Smooth muscle cell (in vitro differentiated cells): ENCODE results near the gene OR4D2. TPM values are rescaled to one million over a fixed set of nuclear protein-coding genes. Genes with fewer than 3 reads are reported as not detected.
A peak's percentile ranks its signal among the peaks of the same experiment; 100 is the strongest.

Experiments used
- DNase-seq: peaks from one replicate; lab custom pipeline; 2025; ENCODE audit not compliant: unreplicated experiment; lab: John Stamatoyannopoulos, UW
- H2AFZ ChIP-seq: fragments of 200-600 bp; sonication (generic); 2 replicates; pipeline ENCODE4 v1.6.0; 2016; ENCODE audit warnings: antibody characterized with exemption, low read depth, mild to moderate bottlenecking
- H3F3A ChIP-seq: fragments of 200-600 bp; sonication (generic); 2 replicates; pipeline ENCODE4 v1.6.0; 2017; ENCODE audit warnings: antibody characterized with exemption, low read depth
- H3K27ac ChIP-seq: fragments of 200-600 bp; sonication (generic); 2 replicates; pipeline ENCODE4 v1.5.1; 2016; ENCODE audit warnings: low read depth, mild to moderate bottlenecking
- H3K27me3 ChIP-seq: fragments of 200-600 bp; sonication (generic); 2 replicates; pipeline ENCODE4 v1.6.1; 2016; ENCODE audit warnings: low read depth, mild to moderate bottlenecking
- H3K36me3 ChIP-seq: fragments of 200-600 bp; sonication (generic); 2 replicates; pipeline ENCODE4 v1.5.1; 2016; ENCODE audit warnings: low read depth
- H3K4me1 ChIP-seq: fragments of 200-600 bp; sonication (generic); 2 replicates; pipeline ENCODE4 v1.5.1; 2016; ENCODE audit warnings: low read depth
- H3K4me2 ChIP-seq: fragments of 200-600 bp; sonication (generic); 2 replicates; pipeline ENCODE4 v1.6.0; 2016; ENCODE audit warnings: mild to moderate bottlenecking
- H3K4me3 ChIP-seq: fragments of 200-600 bp; sonication (generic); 2 replicates; pipeline ENCODE4 v1.5.1; 2016; ENCODE audit warnings: mild to moderate bottlenecking
- H3K79me2 ChIP-seq: fragments of 200-600 bp; sonication (generic); 2 replicates; pipeline ENCODE4 v1.6.0; 2016; ENCODE audit warnings: low read depth, mild to moderate bottlenecking
- H3K9ac ChIP-seq: fragments of 200-600 bp; sonication (generic); 2 replicates; pipeline ENCODE4 v1.6.0; 2016; ENCODE audit warnings: low read depth
- H3K9me3 ChIP-seq: fragments of 200-600 bp; sonication (generic); replicated peaks from 2 replicates; pipeline ENCODE4 v1.5.1; 2016; ENCODE audit warnings: low read depth
- H4K20me1 ChIP-seq: fragments of 200-600 bp; sonication (generic); 2 replicates; pipeline ENCODE4 v1.6.0; 2016; ENCODE audit warnings: low read depth
- CTCF ChIP-seq: fragments of 200-600 bp; sonication (generic); IDR thresholded peaks from 2 replicates; pipeline ENCODE4 v1.5.1; 2017; ENCODE audit warnings: borderline replicate concordance, mild to moderate bottlenecking, antibody characterized with exemption; ENCODE audit not compliant: insufficient read depth, poor library complexity, severe bottlenecking
- WGBS: methylation state at CpG from one replicate; pipeline ENCODE4 v1.1.7; 2016; ENCODE audit warnings: low lambda C conversion rate; 5-methylcytosine and 5-hydroxymethylcytosine counted together
- polyA plus RNA-seq: library from polyadenylated mRNA; unstranded; fragments of >200 nt; fragmentation: Nextera tagmentation; extraction: Ambion mirVana; gene quantifications from 2 replicates; pipeline ENCODE4 v1.2.1, GENCODE V29; 2016
- total RNA-seq: library from RNA; depleted of rRNA; stranded (reverse); fragments of >200 nt; gene quantifications from 2 replicates; pipeline ENCODE4 v1.2.3, GENCODE V29; 2014

Gene OR4D2
- total and polyA plus RNA-seq, 2 experiments from 2014 or later: not detected

GRCh38 chr17:58207451-58207850, 40.7 kb downstream of the OR4D2 start:
- H3F3A ChIP-seq: no peaks in the 10 kb centered on the region
- no peaks in the 10 kb centered on the region for H4K20me1 ChIP-seq
- H2AFZ ChIP-seq: no peak overlapping the region
- H3K79me2 ChIP-seq: no peaks in the 10 kb centered on the region
- WGBS: 100% methylated on average over 3 of the region's 3 CpGs
- no peak for TF ChIP-seq CTCF
- H3K4me2 ChIP-seq: no peak overlapping the region
- no peak overlapping the region for H3K9ac ChIP-seq
- no peak overlapping the region for H3K4me3 ChIP-seq
- H3K27me3 ChIP-seq: no peaks in the 10 kb centered on the region
- no peak for DNase-seq
- no peaks in the 10 kb centered on the region for H3K9me3 ChIP-seq
- H3K4me1 ChIP-seq: no peaks in the 10 kb centered on the region
- no peak overlapping the region for H3K27ac ChIP-seq
- H3K36me3 ChIP-seq: no peaks in the 10 kb centered on the region

GRCh38 chr17:58208344-58208743, 41.6 kb downstream of the OR4D2 start:
- H3F3A ChIP-seq: no peaks in the 10 kb centered on the region
- H3K27ac ChIP-seq: no peak overlapping the region
- 91% methylated on average over 5 of the region's 5 CpGs for WGBS
- H3K36me3 ChIP-seq: no peaks in the 10 kb centered on the region
- H3K4me1 ChIP-seq: no peaks in the 10 kb centered on the region
- H4K20me1 ChIP-seq: no peaks in the 10 kb centered on the region
- H3K9ac ChIP-seq: no peak overlapping the region
- no peak overlapping the region for H2AFZ ChIP-seq
- H3K27me3 ChIP-seq: no peaks in the 10 kb centered on the region
- TF ChIP-seq CTCF: no peak
- no peak for DNase-seq
- no peaks in the 10 kb centered on the region for H3K9me3 ChIP-seq
- no peaks in the 10 kb centered on the region for H3K79me2 ChIP-seq
- H3K4me3 ChIP-seq: no peak overlapping the region
- no peak overlapping the region for H3K4me2 ChIP-seq

- TF ChIP-seq CTCF: peak; percentile 5
- no peaks in the 10 kb centered on the region for H3K27me3 ChIP-seq
- no peaks in the 10 kb centered on the region for H3K4me1 ChIP-seq
- H4K20me1 ChIP-seq: no peaks in the 10 kb centered on the region
- no peak overlapping the region for H3K27ac ChIP-seq
- no peak for DNase-seq
- no peaks in the 10 kb centered on the region for H3K9me3 ChIP-seq
- no peak overlapping the region for H3K9ac ChIP-seq
- no peak overlapping the region for H3K4me3 ChIP-seq
- no peaks in the 10 kb centered on the region for H3K36me3 ChIP-seq
- H3K4me2 ChIP-seq: no peak overlapping the region
- no peaks in the 10 kb centered on the region for H3F3A ChIP-seq
- H2AFZ ChIP-seq: no peak overlapping the region
- no peaks in the 10 kb centered on the region for H3K79me2 ChIP-seq
- 79% methylated on average over 5 of the region's 5 CpGs for WGBS
These were observed 44.1 kb downstream of the OR4D2 start for GRCh38 chr17:58210922-58211321.

- no peaks in the 10 kb centered on the region for H3K27me3 ChIP-seq
- H2AFZ ChIP-seq: no peak overlapping the region
- H3K4me3 ChIP-seq: no peak overlapping the region
- H3K79me2 ChIP-seq: no peaks in the 10 kb centered on the region
- H3K27ac ChIP-seq: no peak overlapping the region
- TF ChIP-seq CTCF: no peak
- no peak overlapping the region for H3K9ac ChIP-seq
- H4K20me1 ChIP-seq: no peaks in the 10 kb centered on the region
- H3F3A ChIP-seq: no peaks in the 10 kb centered on the region
- H3K4me2 ChIP-seq: no peak overlapping the region
- H3K9me3 ChIP-seq: no peaks in the 10 kb centered on the region
- peaks cover 5% of the 10 kb centered on the region for H3K4me1 ChIP-seq
- no peaks in the 10 kb centered on the region for H3K36me3 ChIP-seq
- no peak for DNase-seq
These were observed 48.9 kb downstream of the OR4D2 start for GRCh38 chr17:58215685-58216084.
